A673 (cell line): Measurements from ENCODE around the gene ZNF37A. TPM values are rescaled to one million over a fixed set of nuclear protein-coding genes. Genes with fewer than 3 reads are reported as not detected.
A peak's percentile ranks its signal among the peaks of the same experiment; 100 is the strongest.

ENCODE experiments used
- BruUV-seq: library from RNA; stranded (reverse); fragments of 400-500 nt; replicated peaks from 2 replicates; lab custom pipeline; 2021; lab: Mats Ljungman, UMichigan
- CTCF ChIA-PET: fragments of 300-600 bp; sonication (Branson Sonifier 250); formaldehyde crosslinking; loops from one replicate; lab custom pipeline; 2022; ENCODE audit warnings: antibody characterized with exemption; lab: Charles Lee
- POLR2A ChIA-PET: fragments of 300-600 bp; sonication (Branson Sonifier 250); formaldehyde crosslinking; loops from one replicate; lab custom pipeline; 2022; ENCODE audit warnings: antibody characterized with exemption; ENCODE audit not compliant: low non-redundant PET; lab: Charles Lee
- DNase-seq: peaks from one replicate; pipeline ENCODE4 v3.0.0-alpha.2; 2015; ENCODE audit warnings: low spot score
- H3K27ac ChIP-seq: fragments of 200-600 bp; sonication (generic); 2 replicates; pipeline ENCODE4 v1.5.1; 2016; ENCODE audit warnings: mixed run types, low read depth, mild to moderate bottlenecking, mixed read lengths, antibody characterized with exemption, low read length; ENCODE audit not compliant: poor library complexity, severe bottlenecking
- H3K27me3 ChIP-seq: fragments of 200-600 bp; sonication (generic); replicated peaks from 2 replicates; pipeline ENCODE4 v1.6.1; 2017; ENCODE audit warnings: mixed run types, low read depth, mild to moderate bottlenecking, mixed read lengths, antibody characterized with exemption, low read length; ENCODE audit not compliant: insufficient read depth, poor library complexity
- H3K36me3 ChIP-seq: fragments of 200-600 bp; sonication (generic); 2 replicates; pipeline ENCODE4 v1.6.1; 2016; ENCODE audit warnings: mixed run types, mild to moderate bottlenecking, mixed read lengths, antibody characterized with exemption, low read length; ENCODE audit not compliant: insufficient read depth, poor library complexity, severe bottlenecking
- H3K4me1 ChIP-seq: fragments of 200-600 bp; sonication (generic); 2 replicates; pipeline ENCODE4 v1.6.1; 2017; ENCODE audit warnings: mixed run types, mild to moderate bottlenecking, mixed read lengths, antibody characterized with exemption, low read length; ENCODE audit not compliant: insufficient read depth, poor library complexity, severe bottlenecking
- H3K4me3 ChIP-seq: fragments of 200-600 bp; sonication (generic); 2 replicates; pipeline ENCODE4 v1.5.1; 2016; ENCODE audit warnings: low read depth, mixed run types, mild to moderate bottlenecking, mixed read lengths, low read length; ENCODE audit not compliant: poor library complexity, severe bottlenecking
- H3K9me3 ChIP-seq: fragments of 200-600 bp; sonication (generic); 2 replicates; pipeline ENCODE4 v1.6.1; 2016; ENCODE audit warnings: mixed run types, low read depth, mild to moderate bottlenecking, mixed read lengths, antibody characterized with exemption, low read length; ENCODE audit not compliant: poor library complexity, severe bottlenecking
- EZH2 ChIP-seq: fragments of 200-600 bp; sonication (generic); IDR thresholded peaks from 2 replicates; pipeline ENCODE4 v1.6.1; 2017; ENCODE audit warnings: borderline replicate concordance, low read depth, mild to moderate bottlenecking, mixed read lengths, antibody characterized with exemption, low read length; ENCODE audit not compliant: poor library complexity, severe bottlenecking
- intact Hi-C: fragments of 100-400 bp; cut with micrococcal nuclease; formaldehyde crosslinking; loops from one replicate; pipeline ENCODE4 v1.10.0; 2022; ENCODE audit not compliant: unreplicated experiment
- total RNA-seq: library from RNA; stranded (reverse); gene quantifications from 2 replicates; pipeline ENCODE4 v1.2.3, GENCODE V29; 2021
- TF ChIP-seq, protein P1 (sequence below): fragments of 300-800, 200-600 bp; sonication (generic); conservative IDR thresholded peaks from 2 replicates; pipeline ENCODE4 v1.5.1; 2017; ENCODE audit warnings: low read depth, mild to moderate bottlenecking, antibody characterized with exemption, low read length, moderate library complexity, mixed read lengths

ZNF37A gene
- total RNA-seq, 1 experiment from 2014 or later: 19.0 TPM

DNA sequence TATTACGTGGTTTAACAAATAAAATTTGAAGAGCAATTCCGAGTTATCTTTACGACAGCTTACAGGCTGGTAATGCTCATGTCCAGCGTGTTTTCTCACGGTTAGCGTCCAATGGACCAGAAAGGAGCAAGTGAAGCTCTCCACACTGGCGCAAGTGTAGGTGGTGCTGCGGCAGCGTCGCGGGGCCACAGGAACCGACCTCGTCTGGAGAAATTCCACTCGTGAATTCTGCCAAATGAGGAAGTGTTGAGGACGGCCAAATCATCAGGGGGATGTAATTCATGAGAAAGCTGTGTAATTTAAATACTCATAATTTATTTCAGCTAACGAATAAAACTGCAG is 350 bp upstream of the ZNF37A start:
- CTCF ChIA-PET: no interaction called here
- H3K27ac ChIP-seq: peak overlapping the region; percentile 86
- BruUV-seq: no TSS peak
- TF ChIP-seq EZH2: no peak
- TF ChIP-seq, protein P1, sequence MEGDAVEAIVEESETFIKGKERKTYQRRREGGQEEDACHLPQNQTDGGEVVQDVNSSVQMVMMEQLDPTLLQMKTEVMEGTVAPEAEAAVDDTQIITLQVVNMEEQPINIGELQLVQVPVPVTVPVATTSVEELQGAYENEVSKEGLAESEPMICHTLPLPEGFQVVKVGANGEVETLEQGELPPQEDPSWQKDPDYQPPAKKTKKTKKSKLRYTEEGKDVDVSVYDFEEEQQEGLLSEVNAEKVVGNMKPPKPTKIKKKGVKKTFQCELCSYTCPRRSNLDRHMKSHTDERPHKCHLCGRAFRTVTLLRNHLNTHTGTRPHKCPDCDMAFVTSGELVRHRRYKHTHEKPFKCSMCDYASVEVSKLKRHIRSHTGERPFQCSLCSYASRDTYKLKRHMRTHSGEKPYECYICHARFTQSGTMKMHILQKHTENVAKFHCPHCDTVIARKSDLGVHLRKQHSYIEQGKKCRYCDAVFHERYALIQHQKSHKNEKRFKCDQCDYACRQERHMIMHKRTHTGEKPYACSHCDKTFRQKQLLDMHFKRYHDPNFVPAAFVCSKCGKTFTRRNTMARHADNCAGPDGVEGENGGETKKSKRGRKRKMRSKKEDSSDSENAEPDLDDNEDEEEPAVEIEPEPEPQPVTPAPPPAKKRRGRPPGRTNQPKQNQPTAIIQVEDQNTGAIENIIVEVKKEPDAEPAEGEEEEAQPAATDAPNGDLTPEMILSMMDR: no peak
- intact Hi-C loops: loop anchor here (2.0 kb wide), 1 partner anchor 83 kb away; the partner anchor contains the start of gene ZNF33A
- no peaks in the 10 kb centered on the region for H3K27me3 ChIP-seq
- no peaks in the 10 kb centered on the region for H3K9me3 ChIP-seq
- no peaks in the 10 kb centered on the region for H3K4me1 ChIP-seq
- DNase-seq: no peak
- peak overlapping the region; percentile 90 for H3K4me3 ChIP-seq
- POLR2A ChIA-PET: interaction anchor here (0.7 kb wide), 1 partner anchor 1066 kb away, joined by 3 read pairs; no protein-coding TSS in a partner anchor
- peaks cover 33% of the 10 kb centered on the region for H3K36me3 ChIP-seq

DNA sequence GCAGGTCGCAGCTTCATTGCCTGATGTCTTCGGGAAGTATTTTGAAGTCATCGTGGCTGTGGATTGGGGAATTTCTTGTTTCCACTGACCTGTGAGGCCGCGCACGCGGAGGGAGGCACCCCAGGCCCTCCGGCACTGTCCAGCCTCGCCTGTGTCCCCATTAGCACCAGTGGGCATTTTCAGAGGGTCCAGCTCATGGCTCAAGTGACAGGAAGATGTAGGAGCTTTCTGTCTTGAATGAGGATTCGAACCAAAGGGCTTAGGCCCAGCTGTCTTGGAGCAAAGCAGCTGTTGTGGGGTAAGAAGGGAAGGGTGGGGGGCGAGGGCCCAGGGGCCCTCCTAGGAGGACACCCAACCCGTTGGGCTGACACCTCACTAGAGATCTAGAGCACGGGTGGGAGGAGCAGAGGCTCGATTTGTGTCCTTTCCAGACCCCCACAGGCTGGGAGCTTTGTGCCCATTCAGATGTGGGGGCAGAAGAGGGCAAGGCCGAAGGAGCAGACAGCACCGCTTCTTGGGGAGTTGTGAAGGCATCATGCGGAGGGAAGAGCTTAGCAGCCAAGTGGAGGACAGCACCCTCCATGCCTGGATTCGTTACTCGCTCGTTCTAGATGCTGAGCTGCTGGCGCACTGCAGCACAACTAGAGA is 914 bp downstream of the ZNF37A start:
- H3K27ac ChIP-seq: peak overlapping the region; percentile 86
- no TSS peak for BruUV-seq
- ChIA-PET POLR2A (no interaction called here), CTCF (interaction anchor here (0.6 kb wide), 1 partner anchor 118 kb away, joined by 5 read pairs; no protein-coding TSS in a partner anchor)
- H3K36me3 ChIP-seq: peaks cover 43% of the 10 kb centered on the region
- no peaks in the 10 kb centered on the region for H3K27me3 ChIP-seq
- H3K4me3 ChIP-seq: peak overlapping the region; percentile 90
- TF ChIP-seq, protein P1: no peak
- TF ChIP-seq EZH2: no peak
- intact Hi-C loops: loop anchor here (2.0 kb wide), 1 partner anchor 84 kb away; the partner anchor contains the start of gene ZNF33A
- no peaks in the 10 kb centered on the region for H3K9me3 ChIP-seq
- H3K4me1 ChIP-seq: no peaks in the 10 kb centered on the region
- DNase-seq: no peak

DNA sequence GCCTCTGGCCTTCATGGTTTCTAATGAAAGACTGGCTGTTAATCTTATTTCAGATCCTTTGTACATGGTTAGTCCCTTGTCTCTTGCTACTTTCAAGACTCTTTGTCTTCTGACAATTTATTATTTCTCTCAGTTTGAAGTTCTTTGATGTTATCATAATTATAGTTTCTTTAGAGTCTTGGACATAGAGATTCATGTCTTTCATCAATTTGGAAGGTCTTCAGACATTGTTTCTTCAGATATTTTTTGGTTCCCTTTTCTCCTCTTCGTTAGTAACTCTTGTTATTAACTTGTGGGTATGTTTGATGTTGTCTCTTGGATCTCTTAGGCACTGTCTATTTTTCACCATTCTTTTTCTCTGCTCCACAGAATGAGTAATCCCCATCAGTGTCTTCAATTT is 8.7 kb downstream of the ZNF37A start:
- TF ChIP-seq, protein P1: no peak
- no peak for TF ChIP-seq EZH2
- peaks cover 52% of the 10 kb centered on the region for H3K9me3 ChIP-seq
- H3K36me3 ChIP-seq: peaks cover 61% of the 10 kb centered on the region
- no peak overlapping the region for H3K27ac ChIP-seq
- DNase-seq: no peak
- POLR2A ChIA-PET: no interaction called here
- CTCF ChIA-PET: no interaction called here
- H3K4me3 ChIP-seq: no peak overlapping the region
- intact Hi-C loops: no loop called here
- H3K27me3 ChIP-seq: no peaks in the 10 kb centered on the region
- no TSS peak for BruUV-seq
- H3K4me1 ChIP-seq: no peaks in the 10 kb centered on the region
